ENCODE measurements around the gene VPS18.

- no peak for TF ChIP-seq EZH2 (IDR thresholded peaks at IDR 0.05; ENCODE audit: insufficient read depth, poor library complexity, severe bottlenecking)
- no peak for TF ChIP-seq EZH2phosphoT487 (IDR thresholded peaks at IDR 0.05; ENCODE audit: insufficient read depth, low read depth)
Measured at GRCh38 chr15:40879609-40880008, 14.6 kb upstream of the VPS18 start.

Data from GM23248 (cell line).